Measurements from ENCODE around the gene CBFA2T3. TPM values are rescaled to one million over a fixed set of nuclear protein-coding genes. Genes with fewer than 3 reads are reported as not detected.
"Not testable (repeated sequence)": the region's sequence is repeated elsewhere in the genome, so short reads cannot be mapped to it uniquely, and the experiment has no call there.

CBFA2T3 gene
- total and polyA plus RNA-seq, 4 donors = 0.18 to 9.4 (median 2.7) TPM

- ATAC-seq (ENCODE audit: low FRiP score) = no peak
- no peaks in the 10 kb centered on the region for H3K36me3 ChIP-seq (ENCODE audit: control insufficient read depth in 1 of 2, insufficient read depth in 2 of 2, low read length in 1 of 2)
- no peaks in the 10 kb centered on the region for H3K27me3 ChIP-seq (ENCODE audit: control insufficient read depth in 1 of 2, insufficient read depth in 2 of 2, low read length in 1 of 2)
- intact Hi-C loops (cut with DNase I) = no loop called here
- no peaks in the 10 kb centered on the region for H3K4me1 ChIP-seq (ENCODE audit: control insufficient read depth in 1 of 2, insufficient read depth in 2 of 2, low read length in 2 of 2)
- DNase-seq = no peak
- no peak overlapping the region for H3K4me3 ChIP-seq (ENCODE audit: low read length in 2 of 2)
- H3K9me3 ChIP-seq (ENCODE audit: control insufficient read depth, low read length) = no peaks in the 10 kb centered on the region
- no peak overlapping the region for H3K27ac ChIP-seq (ENCODE audit: low read depth in 1 of 2, low read length in 2 of 2)
- WGBS, 2 donors = 84 to 85% methylated on average over 22 of the region's 22 CpGs
These were observed 54.1 kb downstream of the CBFA2T3 start for GRCh38 chr16:88922826-88923410.

DNA sequence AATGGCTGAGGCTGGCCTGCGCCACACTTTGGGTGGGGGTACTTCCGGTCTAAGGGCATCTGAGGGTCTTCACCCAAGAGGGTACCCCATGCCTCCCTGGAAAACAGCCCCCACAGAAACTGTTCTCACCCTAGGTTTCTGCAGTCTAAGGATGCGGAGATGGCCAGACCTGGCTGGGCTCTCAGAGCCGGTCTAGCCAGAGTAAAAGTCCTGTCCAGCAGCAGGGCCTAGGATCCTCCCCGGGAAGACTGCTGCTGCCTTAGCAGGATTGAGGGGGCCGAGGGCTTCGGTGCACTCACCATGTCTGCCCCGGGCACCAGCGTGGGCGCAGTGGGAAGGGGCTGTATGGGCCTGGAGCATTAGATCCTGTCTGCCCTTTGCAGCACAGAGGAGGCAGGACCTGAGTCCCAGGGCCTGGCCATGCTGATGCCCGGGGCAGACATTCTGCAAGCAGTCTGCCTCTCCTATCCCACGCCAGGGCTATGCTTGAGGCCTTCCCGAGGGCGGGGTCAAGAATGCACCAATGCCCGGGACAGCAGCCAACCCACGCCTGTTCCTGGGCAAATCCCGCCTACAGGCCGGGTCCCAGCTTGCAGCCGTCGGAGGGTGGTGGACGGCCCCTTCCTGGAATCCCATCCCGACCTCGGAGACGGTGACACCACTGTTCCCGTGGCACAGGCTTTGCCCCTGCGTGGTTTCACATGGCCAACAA lies 54.7 kb downstream of the CBFA2T3 start:
- no peaks in the 10 kb centered on the region for H3K36me3 ChIP-seq (ENCODE audit: control insufficient read depth in 1 of 2, insufficient read depth in 2 of 2, low read length in 1 of 2)
- H3K27me3 ChIP-seq (ENCODE audit: control insufficient read depth in 1 of 2, insufficient read depth in 2 of 2, low read length in 1 of 2) = no peaks in the 10 kb centered on the region
- 27 to 42% methylated on average over 26 of the region's 26 CpGs for WGBS, 2 donors
- DNase-seq = peak; percentile 89 to 92
- H3K9me3 ChIP-seq (ENCODE audit: control insufficient read depth, low read length) = no peaks in the 10 kb centered on the region
- H3K4me1 ChIP-seq (ENCODE audit: control insufficient read depth in 1 of 2, insufficient read depth in 2 of 2, low read length in 2 of 2) = no peaks in the 10 kb centered on the region
- H3K27ac ChIP-seq (ENCODE audit: low read depth in 1 of 2, low read length in 2 of 2) = no peak overlapping the region
- ATAC-seq (ENCODE audit: low FRiP score) = peak; percentile 70
- intact Hi-C loops (cut with DNase I) = no loop called here
- no peak overlapping the region for H3K4me3 ChIP-seq (ENCODE audit: low read length in 2 of 2)

- Histone ChIP-seq H3K27ac (ENCODE audit: low read depth in 1 of 2, low read length in 2 of 2) (no peak overlapping the region), H3K36me3 (ENCODE audit: control insufficient read depth in 1 of 2, insufficient read depth in 2 of 2, low read length in 1 of 2) (no peaks in the 10 kb centered on the region), H3K9me3 (ENCODE audit: control insufficient read depth, low read length) (no peaks in the 10 kb centered on the region), H3K4me1 (ENCODE audit: control insufficient read depth in 1 of 2, insufficient read depth in 2 of 2, low read length in 2 of 2) (no peaks in the 10 kb centered on the region), H3K4me3 (ENCODE audit: low read length in 2 of 2) (no peak overlapping the region), H3K27me3 (ENCODE audit: control insufficient read depth in 1 of 2, insufficient read depth in 2 of 2, low read length in 1 of 2) (no peaks in the 10 kb centered on the region)
- ATAC-seq (ENCODE audit: low FRiP score) = no peak
- WGBS, 2 donors = 83 to 91% methylated on average over 18 to 19 of the region's 19 CpGs
- DNase-seq = no peak
- intact Hi-C loops (cut with DNase I) = no loop called here
These were observed 55.4 kb downstream of the CBFA2T3 start for GRCh38 chr16:88921591-88921990.

DNA sequence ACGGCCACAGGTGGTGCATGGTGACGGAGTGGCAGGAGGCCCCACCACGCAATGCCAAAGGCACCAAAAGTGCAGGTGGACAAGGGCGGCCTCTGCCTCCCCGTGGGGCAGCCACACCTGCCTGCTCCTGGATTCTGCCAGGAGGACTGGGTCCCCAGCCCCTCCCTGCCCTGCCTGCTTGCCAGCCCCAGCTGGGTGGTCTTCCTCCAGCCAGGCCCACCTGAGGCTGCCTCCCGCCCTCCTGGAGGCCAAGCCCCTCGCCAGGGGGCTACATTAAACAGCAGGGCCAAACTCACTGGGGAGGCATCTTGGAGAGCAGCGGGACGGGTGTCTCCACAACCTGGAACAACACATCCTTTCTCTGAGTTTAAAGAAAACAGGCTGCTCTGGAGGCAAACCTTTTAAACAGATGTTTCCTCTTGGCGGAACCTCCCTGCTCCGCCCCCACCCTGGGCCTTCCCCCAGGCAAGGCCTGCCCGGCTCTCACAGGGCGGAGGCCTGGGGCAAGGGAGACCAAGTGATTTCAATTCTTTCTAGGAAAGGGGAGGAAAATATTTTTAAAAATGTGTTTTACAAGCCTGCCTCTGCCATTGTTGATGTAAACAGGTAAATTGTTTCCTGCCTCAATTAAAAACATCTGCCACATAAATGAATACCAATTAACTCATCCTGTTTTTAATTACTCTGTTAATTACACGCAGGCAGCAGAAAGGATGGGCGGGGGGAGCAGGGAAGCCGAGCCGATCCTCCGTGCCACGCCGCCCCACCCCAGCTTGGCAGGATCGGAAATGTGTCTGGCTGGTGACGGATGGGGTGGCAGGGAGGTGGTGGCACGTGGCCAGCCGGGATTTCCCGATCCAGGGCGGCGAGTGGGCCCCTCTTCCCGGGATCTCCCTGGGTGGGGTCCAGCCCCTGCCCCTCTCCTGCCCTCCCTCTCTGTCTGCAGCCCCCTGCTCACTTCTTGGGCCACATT lies 56.1 kb downstream of the CBFA2T3 start:
- Histone ChIP-seq H3K9me3 (ENCODE audit: control insufficient read depth, low read length) (no peaks in the 10 kb centered on the region), H3K4me3 (ENCODE audit: low read length in 2 of 2) (no peak overlapping the region), H3K27ac (ENCODE audit: low read depth in 1 of 2, low read length in 2 of 2) (no peak overlapping the region), H3K36me3 (ENCODE audit: control insufficient read depth in 1 of 2, insufficient read depth in 2 of 2, low read length in 1 of 2) (no peaks in the 10 kb centered on the region), H3K4me1 (ENCODE audit: control insufficient read depth in 1 of 2, insufficient read depth in 2 of 2, low read length in 2 of 2) (no peaks in the 10 kb centered on the region), H3K27me3 (ENCODE audit: control insufficient read depth in 1 of 2, insufficient read depth in 2 of 2, low read length in 1 of 2) (no peaks in the 10 kb centered on the region)
- intact Hi-C loops (cut with DNase I) = no loop called here
- ATAC-seq (ENCODE audit: low FRiP score) = peak; percentile 70
- DNase-seq = peak in 1 of 2 donors; percentile 83
- WGBS, 2 donors = 17% methylated on average over 27 to 28 of the region's 28 CpGs

DNA sequence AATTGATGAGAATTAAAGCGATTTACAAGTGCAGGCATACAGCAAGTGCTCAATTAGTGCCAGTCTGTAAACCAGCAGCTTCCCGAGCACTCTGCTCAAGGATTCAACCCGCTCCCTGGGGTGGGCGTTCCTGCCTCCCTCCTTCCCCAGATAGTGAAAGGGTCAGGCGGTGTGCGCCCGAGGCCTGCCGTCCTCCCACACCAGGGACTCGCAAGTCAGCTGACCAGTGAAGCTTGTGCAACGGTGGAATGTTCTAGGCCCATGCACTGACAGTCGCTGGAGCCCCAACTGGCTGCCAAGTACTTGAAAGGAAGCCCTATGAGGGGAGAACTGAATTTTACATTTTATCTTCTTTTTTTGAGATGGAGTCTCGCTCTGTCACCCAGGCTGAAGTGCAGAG lies 57.1 kb downstream of the CBFA2T3 start:
- WGBS, 2 donors = 95 to 96% methylated on average over 12 of the region's 12 CpGs
- intact Hi-C loops (cut with DNase I) = no loop called here
- H3K4me1 ChIP-seq (ENCODE audit: control insufficient read depth in 1 of 2, insufficient read depth in 2 of 2, low read length in 2 of 2) = no peaks in the 10 kb centered on the region
- H3K27me3 ChIP-seq (ENCODE audit: control insufficient read depth in 1 of 2, insufficient read depth in 2 of 2, low read length in 1 of 2) = no peaks in the 10 kb centered on the region
- no peak overlapping the region for H3K4me3 ChIP-seq (ENCODE audit: low read length in 2 of 2)
- H3K27ac ChIP-seq (ENCODE audit: low read depth in 1 of 2, low read length in 2 of 2) = no peak overlapping the region
- H3K36me3 ChIP-seq (ENCODE audit: control insufficient read depth in 1 of 2, insufficient read depth in 2 of 2, low read length in 1 of 2) = no peaks in the 10 kb centered on the region
- ATAC-seq (ENCODE audit: low FRiP score) = no peak
- DNase-seq = no peak
- no peaks in the 10 kb centered on the region for H3K9me3 ChIP-seq (ENCODE audit: control insufficient read depth, low read length)

DNA sequence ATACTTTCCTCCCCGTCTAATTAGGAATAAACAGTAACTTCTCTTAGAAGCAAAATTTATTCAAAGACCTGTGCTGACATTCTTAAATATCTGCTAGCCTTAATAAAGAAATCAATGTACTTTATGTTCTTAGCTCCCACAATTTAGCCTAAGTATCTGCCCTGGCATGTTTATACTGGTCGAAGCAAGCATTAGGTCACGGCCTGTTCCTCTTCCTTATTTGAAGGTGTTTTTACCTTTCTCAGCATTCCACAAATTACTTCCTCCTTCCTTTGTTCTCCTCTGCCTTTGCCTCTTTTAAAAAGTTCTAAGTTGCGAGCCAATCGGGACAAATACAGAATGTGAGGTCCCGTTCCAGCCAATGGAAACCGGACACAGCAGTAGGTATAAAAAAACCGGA lies 58.1 kb downstream of the CBFA2T3 start:
- H3K4me3 ChIP-seq (ENCODE audit: low read length in 2 of 2); H3K27ac ChIP-seq (ENCODE audit: low read depth in 1 of 2, low read length in 2 of 2); intact Hi-C loops (cut with DNase I); H3K27me3 ChIP-seq (ENCODE audit: control insufficient read depth in 1 of 2, insufficient read depth in 2 of 2, low read length in 1 of 2); DNase-seq; H3K4me1 ChIP-seq (ENCODE audit: control insufficient read depth in 1 of 2, insufficient read depth in 2 of 2, low read length in 2 of 2); H3K9me3 ChIP-seq (ENCODE audit: control insufficient read depth, low read length); H3K36me3 ChIP-seq (ENCODE audit: control insufficient read depth in 1 of 2, insufficient read depth in 2 of 2, low read length in 1 of 2); ATAC-seq (ENCODE audit: low FRiP score): not testable (repeated sequence)
- WGBS, 2 donors = 94 to 97% methylated on average over 8 of the region's 8 CpGs

DNA sequence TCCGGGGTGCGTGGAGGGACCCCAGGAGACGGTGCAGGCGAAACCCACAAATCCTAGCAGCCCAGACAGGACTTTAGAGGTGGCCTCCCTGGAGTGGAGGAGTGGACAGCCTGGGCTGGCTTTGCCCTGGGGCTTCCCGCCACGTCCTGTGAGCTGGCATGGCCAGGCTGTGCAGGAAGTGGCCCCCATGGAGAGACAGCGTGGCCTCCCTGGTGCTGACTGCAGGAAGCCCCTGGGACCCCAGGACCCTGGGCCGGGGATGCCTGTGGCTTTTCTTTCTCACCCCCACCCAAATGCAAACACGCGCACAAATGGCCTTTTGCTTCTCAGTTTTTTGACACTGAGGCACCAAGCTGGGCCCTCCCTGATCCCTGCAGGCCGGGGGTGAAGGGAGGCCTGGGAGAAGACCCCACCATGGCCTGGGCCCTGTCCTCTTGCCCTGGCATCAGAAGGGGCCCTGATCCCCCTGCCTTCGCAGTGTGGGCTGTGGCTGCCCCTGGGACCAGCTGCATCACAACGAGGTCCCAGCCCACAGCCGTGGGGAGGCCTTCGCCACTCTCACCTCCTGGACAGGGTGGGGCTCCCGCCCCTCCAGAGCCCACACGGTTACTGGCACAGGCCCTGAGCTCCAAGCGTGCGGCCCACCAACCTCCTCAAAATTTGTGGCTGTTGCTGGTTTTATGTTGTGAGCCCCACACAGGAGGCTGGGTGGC lies 58.9 kb downstream of the CBFA2T3 start:
- Histone ChIP-seq H3K27ac (ENCODE audit: low read depth in 1 of 2, low read length in 2 of 2) (no peak overlapping the region), H3K27me3 (ENCODE audit: control insufficient read depth in 1 of 2, insufficient read depth in 2 of 2, low read length in 1 of 2) (no peaks in the 10 kb centered on the region), H3K4me1 (ENCODE audit: control insufficient read depth in 1 of 2, insufficient read depth in 2 of 2, low read length in 2 of 2) (no peaks in the 10 kb centered on the region), H3K4me3 (ENCODE audit: low read length in 2 of 2) (no peak overlapping the region), H3K36me3 (ENCODE audit: control insufficient read depth in 1 of 2, insufficient read depth in 2 of 2, low read length in 1 of 2) (no peaks in the 10 kb centered on the region), H3K9me3 (ENCODE audit: control insufficient read depth, low read length) (no peaks in the 10 kb centered on the region)
- intact Hi-C loops (cut with DNase I) = no loop called here
- 90 to 93% methylated on average over 18 to 19 of the region's 19 CpGs for WGBS, 2 donors
- ATAC-seq (ENCODE audit: low FRiP score) (no peak), DNase-seq (no peak)

DNA sequence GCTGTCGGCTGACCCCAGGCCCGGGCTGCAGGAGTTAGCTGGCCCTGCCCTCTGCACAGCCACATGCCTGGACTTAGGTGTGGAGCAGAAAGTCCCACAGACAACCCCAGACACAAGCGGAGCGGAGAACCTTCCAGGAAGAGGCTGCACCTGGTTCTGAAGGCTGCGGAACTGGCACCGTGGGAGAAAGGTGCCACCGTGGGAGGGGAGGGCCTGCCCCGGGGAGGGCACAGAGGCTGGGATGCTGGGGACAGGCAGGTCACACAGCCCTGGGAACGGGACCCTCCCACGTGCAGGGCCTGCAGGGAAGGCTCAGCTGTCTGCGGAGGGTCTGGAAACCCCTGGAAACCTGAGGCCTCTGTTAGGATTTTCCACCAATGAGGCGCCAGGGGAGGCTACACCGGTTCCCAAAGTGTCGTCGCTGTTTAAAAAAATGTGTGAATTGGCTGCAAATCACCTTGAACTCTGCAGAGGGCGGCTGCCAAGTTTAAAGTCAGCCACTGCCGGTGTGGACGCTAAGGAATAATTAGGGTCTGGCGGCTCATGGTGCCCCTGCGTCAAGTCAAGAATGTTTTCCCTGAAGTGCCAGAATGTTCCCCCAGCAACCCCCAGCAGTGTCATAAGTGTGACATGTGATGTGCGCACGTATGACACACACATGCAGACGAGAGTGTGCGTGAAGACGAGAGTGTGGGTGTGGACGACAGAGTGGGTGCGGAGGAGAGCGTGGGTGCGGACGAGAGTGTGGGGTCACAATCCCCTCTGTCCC lies 59.7 kb downstream of the CBFA2T3 start:
- intact Hi-C loops (cut with DNase I) = no loop called here
- no peak for DNase-seq
- Histone ChIP-seq H3K36me3 (ENCODE audit: control insufficient read depth in 1 of 2, insufficient read depth in 2 of 2, low read length in 1 of 2) (no peaks in the 10 kb centered on the region), H3K4me3 (ENCODE audit: low read length in 2 of 2) (no peak overlapping the region), H3K27me3 (ENCODE audit: control insufficient read depth in 1 of 2, insufficient read depth in 2 of 2, low read length in 1 of 2) (no peaks in the 10 kb centered on the region), H3K4me1 (ENCODE audit: control insufficient read depth in 1 of 2, insufficient read depth in 2 of 2, low read length in 2 of 2) (no peaks in the 10 kb centered on the region), H3K27ac (ENCODE audit: low read depth in 1 of 2, low read length in 2 of 2) (no peak overlapping the region), H3K9me3 (ENCODE audit: control insufficient read depth, low read length) (no peaks in the 10 kb centered on the region)
- WGBS, 2 donors = 74 to 77% methylated on average over 30 of the region's 30 CpGs
- ATAC-seq (ENCODE audit: low FRiP score) = no peak

All from aorta (tissue), 5 donors.